Ishikawa (cell line): ENCODE measurements around the gene TUBGCP2.
A peak's percentile ranks its signal among the peaks of the same experiment; 100 is the strongest.

Experiments
- CEBPB ChIP-seq: IDR thresholded peaks from 2 replicates; pipeline ENCODE4 v1.6.1; 2012
- CREB1 ChIP-seq: IDR thresholded peaks from 2 replicates; pipeline ENCODE4 v1.6.1; 2012; ENCODE audit warnings: low read depth
- EGR1 ChIP-seq: IDR thresholded peaks from 2 replicates; pipeline ENCODE4 v1.6.1; 2012
- EP300 ChIP-seq: IDR thresholded peaks from 2 replicates; pipeline ENCODE4 v1.6.1; 2012; ENCODE audit warnings: borderline replicate concordance
- FOXM1 ChIP-seq: IDR thresholded peaks from 2 replicates; pipeline ENCODE4 v1.6.1; 2012; ENCODE audit warnings: low read depth, borderline replicate concordance
- RAD21 ChIP-seq: IDR thresholded peaks from 2 replicates; pipeline ENCODE4 v1.6.1; 2012; ENCODE audit warnings: low read depth
- TAF1 ChIP-seq: IDR thresholded peaks from 2 replicates; pipeline ENCODE4 v1.6.1; 2012; ENCODE audit warnings: low read depth, mild to moderate bottlenecking
- TCF12 ChIP-seq: IDR thresholded peaks from 2 replicates; pipeline ENCODE4 v1.6.1; 2012; ENCODE audit warnings: low read depth
- TEAD4 ChIP-seq: IDR thresholded peaks from 2 replicates; pipeline ENCODE4 v1.6.1; 2012
- USF1 ChIP-seq: IDR thresholded peaks from 2 replicates; pipeline ENCODE4 v1.6.1; 2012
- YY1 ChIP-seq: IDR thresholded peaks from 2 replicates; pipeline ENCODE4 v1.6.1; 2012; ENCODE audit warnings: low read depth
- ZBTB7A ChIP-seq: IDR thresholded peaks from 2 replicates; pipeline ENCODE4 v1.6.1; 2012; ENCODE audit warnings: low read depth
- TF ChIP-seq, protein P1 (sequence below): IDR thresholded peaks from 2 replicates; pipeline ENCODE4 v1.6.1; 2012
- TF ChIP-seq, protein P2 (sequence below): IDR thresholded peaks from 2 replicates; pipeline ENCODE4 v1.6.1; 2012; ENCODE audit warnings: low read depth, mild to moderate bottlenecking

Gene TUBGCP2

DNA sequence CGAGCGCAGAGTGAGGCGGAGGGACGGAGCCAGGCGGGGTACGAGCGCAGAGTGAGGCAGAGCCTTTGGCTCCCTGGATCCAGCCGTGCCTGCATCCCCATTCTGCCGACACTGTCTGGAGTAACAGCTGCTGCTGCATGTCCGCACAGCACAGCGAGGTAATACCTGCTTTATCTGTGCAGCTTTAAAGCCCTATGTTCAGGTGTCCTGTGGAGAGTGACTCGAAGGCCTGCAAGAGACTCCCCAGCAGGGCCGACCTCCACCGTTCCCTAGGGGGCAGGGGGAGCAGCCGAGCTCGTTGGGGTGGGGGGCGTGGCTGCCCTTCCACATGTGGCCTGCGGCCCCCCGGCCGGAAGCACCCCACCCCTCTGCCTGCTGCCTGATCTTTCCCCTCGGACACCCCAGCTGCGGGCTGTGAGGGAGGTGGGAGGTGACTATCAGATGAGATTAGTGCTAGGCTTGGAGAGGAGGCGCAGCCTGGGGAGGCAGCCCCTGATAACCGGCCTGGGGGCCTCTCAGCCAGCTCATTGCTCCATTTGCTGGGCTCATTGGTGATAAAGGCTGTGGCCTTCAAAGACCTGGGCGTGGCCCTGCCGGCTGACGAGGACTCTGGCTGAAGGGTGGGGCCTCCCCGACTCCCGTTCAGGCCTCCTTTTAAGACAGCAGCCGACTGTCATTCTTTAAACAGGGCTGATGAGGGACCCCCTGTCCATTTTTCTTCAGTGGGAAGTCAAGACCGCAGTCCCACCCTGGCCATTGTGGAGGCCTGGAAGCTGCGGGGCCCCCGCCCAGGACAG lies 63.0 kb downstream of the TUBGCP2 start:
- TF ChIP-seq EGR1, result no peak
- TF ChIP-seq TEAD4, result no peak
- no peak for TF ChIP-seq CREB1
- TF ChIP-seq TCF12, result no peak
- TF ChIP-seq RAD21, result no peak
- TF ChIP-seq ZBTB7A, result no peak
- TF ChIP-seq YY1, result no peak
- TF ChIP-seq, protein P1, sequence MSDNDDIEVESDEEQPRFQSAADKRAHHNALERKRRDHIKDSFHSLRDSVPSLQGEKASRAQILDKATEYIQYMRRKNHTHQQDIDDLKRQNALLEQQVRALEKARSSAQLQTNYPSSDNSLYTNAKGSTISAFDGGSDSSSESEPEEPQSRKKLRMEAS, result no peak
- TF ChIP-seq CEBPB, result no peak
- no peak for TF ChIP-seq TAF1
- no peak for TF ChIP-seq EP300
- no peak for TF ChIP-seq FOXM1

GRCh38 chr10:133243593-133243992 lies 65.1 kb downstream of the TUBGCP2 start:
- TF ChIP-seq EP300 (no peak), TCF12 (no peak), ZBTB7A (no peak), TAF1 (no peak), RAD21 (no peak), FOXM1 (no peak)
- TF ChIP-seq, protein P2, sequence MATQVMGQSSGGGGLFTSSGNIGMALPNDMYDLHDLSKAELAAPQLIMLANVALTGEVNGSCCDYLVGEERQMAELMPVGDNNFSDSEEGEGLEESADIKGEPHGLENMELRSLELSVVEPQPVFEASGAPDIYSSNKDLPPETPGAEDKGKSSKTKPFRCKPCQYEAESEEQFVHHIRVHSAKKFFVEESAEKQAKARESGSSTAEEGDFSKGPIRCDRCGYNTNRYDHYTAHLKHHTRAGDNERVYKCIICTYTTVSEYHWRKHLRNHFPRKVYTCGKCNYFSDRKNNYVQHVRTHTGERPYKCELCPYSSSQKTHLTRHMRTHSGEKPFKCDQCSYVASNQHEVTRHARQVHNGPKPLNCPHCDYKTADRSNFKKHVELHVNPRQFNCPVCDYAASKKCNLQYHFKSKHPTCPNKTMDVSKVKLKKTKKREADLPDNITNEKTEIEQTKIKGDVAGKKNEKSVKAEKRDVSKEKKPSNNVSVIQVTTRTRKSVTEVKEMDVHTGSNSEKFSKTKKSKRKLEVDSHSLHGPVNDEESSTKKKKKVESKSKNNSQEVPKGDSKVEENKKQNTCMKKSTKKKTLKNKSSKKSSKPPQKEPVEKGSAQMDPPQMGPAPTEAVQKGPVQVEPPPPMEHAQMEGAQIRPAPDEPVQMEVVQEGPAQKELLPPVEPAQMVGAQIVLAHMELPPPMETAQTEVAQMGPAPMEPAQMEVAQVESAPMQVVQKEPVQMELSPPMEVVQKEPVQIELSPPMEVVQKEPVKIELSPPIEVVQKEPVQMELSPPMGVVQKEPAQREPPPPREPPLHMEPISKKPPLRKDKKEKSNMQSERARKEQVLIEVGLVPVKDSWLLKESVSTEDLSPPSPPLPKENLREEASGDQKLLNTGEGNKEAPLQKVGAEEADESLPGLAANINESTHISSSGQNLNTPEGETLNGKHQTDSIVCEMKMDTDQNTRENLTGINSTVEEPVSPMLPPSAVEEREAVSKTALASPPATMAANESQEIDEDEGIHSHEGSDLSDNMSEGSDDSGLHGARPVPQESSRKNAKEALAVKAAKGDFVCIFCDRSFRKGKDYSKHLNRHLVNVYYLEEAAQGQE, result no peak
- TF ChIP-seq, protein P1, result no peak

DNA sequence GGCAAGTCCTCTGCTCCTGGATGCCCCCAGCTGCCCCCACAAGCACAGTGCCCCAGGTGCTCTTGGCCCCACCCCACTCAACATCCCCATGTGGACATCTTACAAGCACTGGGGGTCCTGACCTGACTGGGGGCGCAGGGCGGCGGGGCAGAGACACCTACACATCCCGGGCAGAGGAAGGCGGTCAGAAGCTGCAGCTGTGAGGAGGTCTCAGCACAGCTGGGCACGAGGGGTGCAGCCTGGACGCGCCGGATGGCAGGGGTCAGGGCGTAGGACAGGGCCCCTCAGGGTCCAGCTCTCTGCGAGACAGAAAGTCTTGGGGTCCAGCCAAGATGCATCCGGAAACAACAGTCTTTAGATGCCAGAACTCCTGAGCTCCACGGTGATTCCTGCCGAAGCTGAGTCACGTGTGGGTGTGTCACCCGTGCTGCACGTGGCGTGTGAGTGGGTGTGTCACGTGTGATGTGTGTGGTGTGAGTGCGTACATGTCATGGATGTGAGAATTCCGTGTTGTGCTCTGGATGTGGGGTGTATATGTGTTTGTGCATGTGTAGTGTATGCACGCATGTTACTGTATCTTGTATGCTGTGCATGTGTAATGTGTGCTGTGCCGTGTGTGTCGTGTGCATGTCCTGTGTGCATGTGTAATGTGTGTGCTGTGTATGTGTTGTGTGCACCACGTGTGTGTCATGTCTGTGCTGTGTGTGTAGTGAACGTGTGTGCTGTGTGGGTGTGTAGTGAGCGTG lies 65.9 kb downstream of the TUBGCP2 start:
- TF ChIP-seq CEBPB, result no peak
- TF ChIP-seq, protein P2, result no peak
- TF ChIP-seq USF1, result peak; percentile 65

DNA sequence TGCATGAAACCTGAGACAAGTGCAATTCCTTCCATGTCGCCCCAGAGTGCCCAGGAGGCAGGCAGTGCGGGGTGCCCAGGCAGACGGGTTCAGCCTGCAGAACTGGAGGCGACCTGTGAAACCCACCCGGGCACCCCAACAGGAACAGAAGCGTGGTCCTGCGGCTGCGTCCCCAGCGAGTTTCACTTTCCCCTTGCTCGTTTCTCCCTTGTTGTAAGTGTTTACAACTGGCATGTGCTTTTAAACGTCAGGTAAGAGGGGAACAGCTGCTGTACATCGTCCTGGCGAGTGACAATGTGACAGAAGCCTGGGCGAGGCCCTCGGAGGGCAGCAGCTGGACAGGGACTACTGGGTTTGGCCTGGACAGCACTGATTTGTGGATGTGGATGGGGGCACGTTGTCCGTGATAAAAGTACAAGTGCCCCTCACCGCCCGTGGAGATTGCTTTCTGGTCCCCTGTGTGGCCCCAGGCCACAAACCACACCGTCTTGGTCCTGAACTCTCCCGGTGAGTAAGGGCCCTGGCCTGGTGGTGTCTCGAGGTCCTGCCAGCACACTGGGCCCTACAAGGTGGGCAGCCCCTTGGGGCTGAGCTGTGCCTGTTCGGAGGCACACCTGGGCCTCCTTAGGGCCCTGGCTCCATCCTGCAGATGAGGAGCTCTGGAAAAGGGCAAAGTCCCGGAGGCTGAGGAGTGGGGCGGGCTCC lies 67.0 kb downstream of the TUBGCP2 start:
- TF ChIP-seq FOXM1, result no peak
- TF ChIP-seq, protein P2, result peak; percentile 28; the same call in 1 of the 2 replicates
- no peak for TF ChIP-seq USF1
- no peak for TF ChIP-seq EGR1
